Bronchial epithelial cell (primary cell): ENCODE measurements around the gene CLDN6. TPM values are rescaled to one million over a fixed set of nuclear protein-coding genes. Genes with fewer than 3 reads are reported as not detected.

ENCODE experiments used
- DNase-seq: peaks from one replicate; pipeline ENCODE4 v3.0.0-alpha.2; 2010; ENCODE audit warnings: low read depth
- FAIRE-seq: peaks from 2 replicates; lab custom pipeline; 2011; peaks lifted over from hg19 to GRCh38; lab: Jason Lieb, UNC
- H3K27me3 ChIP-seq: 2 replicates; pipeline ENCODE4 v1.5.1; 2011; ENCODE audit warnings: low read length; ENCODE audit not compliant: control insufficient read depth, insufficient read depth
- H3K36me3 ChIP-seq: 2 replicates; pipeline ENCODE4 v1.5.1; 2011; ENCODE audit warnings: low read length; ENCODE audit not compliant: control insufficient read depth, insufficient read depth
- H3K4me3 ChIP-seq: 2 replicates; pipeline ENCODE4 v1.5.1; 2011; ENCODE audit warnings: mild to moderate bottlenecking, low read depth, low read length, control low read depth
- CTCF ChIP-seq: IDR thresholded peaks from 2 replicates; pipeline ENCODE4 v1.5.1; 2011; ENCODE audit warnings: mild to moderate bottlenecking, moderate library complexity, low read length, control low read depth, inconsistent platforms; ENCODE audit not compliant: insufficient read depth, severe bottlenecking
- total RNA-seq: library from RNA; depleted of rRNA; stranded (reverse); fragments of >200 nt; gene quantifications from 2 replicates; pipeline ENCODE4 v1.2.1, GENCODE V29; 2014

Gene CLDN6
- total RNA-seq, 1 donor from 2014 or later: not detected

- Histone ChIP-seq H3K27me3 (no peaks in the 10 kb centered on the region), H3K4me3 (peak overlapping the region; percentile 97), H3K36me3 (peaks cover 10% of the 10 kb centered on the region)
- no peak for TF ChIP-seq CTCF
- DNase-seq: no peak
- FAIRE-seq: no peak
These were observed 1.7 kb upstream of the CLDN6 start for GRCh38 chr16:3019594-3020246.

- no peak for DNase-seq
- no peak for TF ChIP-seq CTCF
- peaks cover 2% of the 10 kb centered on the region for H3K27me3 ChIP-seq
- FAIRE-seq: no peak
- H3K36me3 ChIP-seq: peaks cover 8% of the 10 kb centered on the region
- no peak overlapping the region for H3K4me3 ChIP-seq
These were observed 639 bp downstream of the CLDN6 start for GRCh38 chr16:3017344-3017743.

DNA sequence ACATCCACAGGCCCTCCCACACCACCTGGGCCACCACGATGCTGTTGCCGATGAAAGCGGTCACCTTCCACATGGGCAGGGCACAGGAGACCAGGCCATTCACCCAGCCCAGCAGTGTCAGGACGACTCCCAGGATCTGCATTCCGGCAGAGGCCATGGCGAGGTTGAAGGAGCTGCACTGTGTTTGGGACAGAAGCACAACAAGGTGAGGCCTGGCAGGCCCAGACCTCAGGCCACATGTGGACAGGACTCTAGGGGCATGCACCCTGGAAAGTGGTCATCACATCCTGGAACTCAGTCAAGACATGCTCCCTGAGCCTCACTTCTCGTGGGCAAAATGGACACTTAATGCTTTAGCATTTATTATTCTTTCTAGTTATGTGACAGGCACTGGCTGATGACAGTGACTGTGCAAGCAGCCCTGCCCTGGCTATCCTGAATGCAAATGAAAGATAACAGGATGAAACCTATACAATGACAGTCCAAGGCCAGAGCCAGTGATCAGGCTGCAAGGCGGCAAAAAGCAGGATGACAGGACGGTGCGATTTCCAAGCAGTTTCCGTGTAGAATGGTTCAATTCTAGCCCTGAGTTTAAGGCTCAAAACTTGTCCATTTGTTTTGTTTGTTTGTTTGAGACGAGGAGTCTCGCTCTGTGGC is 2.0 kb downstream of the CLDN6 start:
- TF ChIP-seq CTCF: no peak
- FAIRE-seq (no peak), DNase-seq (no peak)
- Histone ChIP-seq H3K27me3 (peaks cover 5% of the 10 kb centered on the region), H3K4me3 (no peak overlapping the region), H3K36me3 (no peaks in the 10 kb centered on the region)

DNA sequence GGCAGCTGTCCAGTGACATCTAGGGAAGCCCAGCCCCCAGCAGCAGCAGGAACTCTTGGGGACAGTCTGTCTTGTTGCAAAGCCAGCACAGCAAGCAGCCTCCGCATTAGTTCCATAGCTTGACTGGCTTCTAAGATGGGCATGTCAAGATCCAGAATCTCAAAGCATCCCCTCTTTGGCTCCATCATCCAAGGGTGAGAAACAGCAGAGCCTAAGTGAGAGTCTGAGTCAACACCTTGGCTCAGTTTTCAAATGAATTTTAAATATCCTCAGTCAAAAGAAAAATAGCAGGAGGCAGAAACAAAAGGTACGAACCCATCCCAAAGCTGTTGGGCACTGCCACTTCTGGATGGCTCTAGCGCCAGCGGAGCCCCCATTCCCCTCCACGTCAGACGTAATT is 3.0 kb downstream of the CLDN6 start:
- Histone ChIP-seq H3K4me3 (no peak overlapping the region), H3K36me3 (no peaks in the 10 kb centered on the region), H3K27me3 (peaks cover 5% of the 10 kb centered on the region)
- FAIRE-seq (peak; percentile 89), DNase-seq (no peak)
- TF ChIP-seq CTCF: no peak

DNA sequence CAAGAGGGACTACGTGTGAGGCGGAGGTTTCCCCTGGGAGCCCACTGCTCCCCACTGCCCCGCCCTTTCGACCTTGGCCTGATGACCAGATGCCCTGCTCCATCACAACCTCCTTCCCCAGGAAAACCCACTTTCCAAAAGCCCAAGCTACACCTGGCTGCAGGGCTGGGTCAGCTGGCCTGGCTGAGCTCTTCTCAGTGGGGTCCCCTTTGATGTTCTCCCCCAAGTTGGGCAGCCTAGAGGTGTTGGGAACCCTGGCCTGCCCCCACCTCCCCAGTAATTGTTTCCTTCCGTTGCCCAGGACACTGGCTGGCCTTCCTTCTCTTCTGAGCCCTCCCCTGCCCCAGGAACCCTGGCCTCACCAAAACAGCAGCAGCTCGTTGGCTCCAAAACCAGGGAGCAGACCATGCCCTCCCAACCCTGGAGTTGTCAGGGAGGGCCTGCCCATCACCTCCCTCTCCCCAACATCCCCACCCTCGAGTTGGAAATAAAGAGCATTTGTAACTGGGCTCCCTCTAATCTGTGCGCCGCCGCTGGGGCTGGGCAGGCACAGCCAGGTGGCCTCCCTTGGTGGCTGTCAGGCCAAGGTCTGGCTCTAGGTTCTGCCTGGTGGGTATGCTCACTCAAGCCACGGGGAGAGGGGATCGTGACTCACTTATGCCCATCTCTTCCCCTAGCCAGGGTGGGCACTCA is 3.8 kb downstream of the CLDN6 start:
- FAIRE-seq (no peak), DNase-seq (no peak)
- no peak overlapping the region for H3K4me3 ChIP-seq
- no peak for TF ChIP-seq CTCF
- peaks cover 5% of the 10 kb centered on the region for H3K27me3 ChIP-seq
- no peaks in the 10 kb centered on the region for H3K36me3 ChIP-seq
